IMR-90 (cell line): Measurements from ENCODE around the gene ARHGEF12.

Experiments used
- CEBPB ChIP-seq: IDR thresholded peaks from 2 replicates; pipeline ENCODE4 v1.6.1; 2012; ENCODE audit warnings: low read depth, low read length, improper control_type of control experiment
- CHD1 ChIP-seq: IDR thresholded peaks from 2 replicates; pipeline ENCODE4 v1.6.1; 2012; ENCODE audit warnings: low read depth, low read length, improper control_type of control experiment
- CTCF ChIP-seq: conservative IDR thresholded peaks from 2 replicates; pipeline ENCODE4 v1.5.1; 2012; ENCODE audit warnings: mild to moderate bottlenecking, low read depth, low read length, improper control_type of control experiment
- FOS ChIP-seq: fragments of 150-350 bp; IDR thresholded peaks from 2 replicates; pipeline ENCODE4 v1.6.1; 2016; ENCODE audit warnings: low read depth, low read length
- MAFK ChIP-seq: IDR thresholded peaks from 2 replicates; pipeline ENCODE4 v1.6.1; 2012; ENCODE audit warnings: low read depth, low read length, improper control_type of control experiment
- MAZ ChIP-seq: IDR thresholded peaks from 2 replicates; pipeline ENCODE4 v1.6.1; 2012; ENCODE audit warnings: low read depth, mild to moderate bottlenecking, low read length, improper control_type of control experiment, moderate library complexity, borderline replicate concordance
- POLR2A ChIP-seq: IDR thresholded peaks from 2 replicates; pipeline ENCODE4 v1.6.1; 2012; ENCODE audit warnings: mild to moderate bottlenecking, low read depth, low read length
- RAD21 ChIP-seq: IDR thresholded peaks from 2 replicates; pipeline ENCODE4 v1.6.1; 2012; ENCODE audit warnings: low read length, improper control_type of control experiment
- RFX5 ChIP-seq: IDR thresholded peaks from 2 replicates; pipeline ENCODE4 v1.8.0; 2012; ENCODE audit warnings: low read depth, mild to moderate bottlenecking, low read length, moderate library complexity
- SMC3 ChIP-seq: fragments of 150-350 bp; IDR thresholded peaks from 2 replicates; pipeline ENCODE4 v1.6.1; 2016; ENCODE audit warnings: low read depth, mild to moderate bottlenecking, antibody characterized with exemption, low read length, moderate library complexity
- USF2 ChIP-seq: fragments of 150-350 bp; IDR thresholded peaks from 2 replicates; pipeline ENCODE4 v1.6.1; 2017; ENCODE audit warnings: mild to moderate bottlenecking, antibody characterized with exemption, low read length, low read depth

- TF ChIP-seq CTCF (no peak), POLR2A (no peak), MAFK (no peak), RFX5 (no peak), CEBPB (peak; percentile 93), SMC3 (no peak), CHD1 (no peak), RAD21 (no peak), USF2 (no peak), MAZ (no peak), FOS (no peak)
Measured at GRCh38 chr11:120532832-120533196, 196.6 kb downstream of the ARHGEF12 start.
